Measurements from ENCODE around the gene NOBOX. TPM values are rescaled to one million over a fixed set of nuclear protein-coding genes. Genes with fewer than 3 reads are reported as not detected.

NOBOX gene
- total and polyA plus RNA-seq, 4 donors: not detected

DNA sequence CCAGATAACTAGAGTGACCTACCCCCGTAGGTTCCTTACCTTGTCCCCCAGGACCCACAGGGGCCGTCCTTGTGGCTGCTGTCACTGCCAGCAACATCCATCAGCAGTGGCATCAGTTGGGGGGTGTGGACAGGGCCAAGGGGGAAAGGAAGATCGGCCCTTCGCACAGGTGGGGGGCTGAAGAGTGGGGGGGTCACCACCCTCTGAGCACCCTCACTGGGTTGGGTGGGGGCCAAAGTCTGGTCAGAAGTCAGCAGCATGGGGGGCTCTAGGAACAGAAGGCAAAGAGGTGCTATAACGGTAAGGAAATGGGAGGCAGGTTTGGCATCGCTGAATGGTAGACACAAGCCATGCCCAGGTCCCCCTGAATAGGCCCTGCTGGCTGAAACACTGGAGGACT, 4.6 kb downstream of the NOBOX start:
- DNase-seq (ENCODE audit: low spot score): no peak
- Histone ChIP-seq H3K4me3 (ENCODE audit: low read depth in 1 of 3, low read length in 3 of 3) (no peak overlapping the region), H3K9ac (ENCODE audit: low read depth in 1 of 2, low read length in 2 of 2) (no peak overlapping the region), H3K27me3 (ENCODE audit: control insufficient read depth in 4 of 4, insufficient read depth in 4 of 4, low read length in 3 of 4) (no peaks in the 10 kb centered on the region), H3K4me1 (ENCODE audit: control insufficient read depth in 4 of 4, insufficient read depth in 4 of 4, low read length in 3 of 4) (no peaks in the 10 kb centered on the region), H3K27ac (ENCODE audit: low read depth in 1 of 2, low read length in 2 of 2) (no peak overlapping the region), H3K36me3 (ENCODE audit: control insufficient read depth in 4 of 4, insufficient read depth in 3 of 4, low read depth in 1 of 4, low read length in 3 of 4) (no peaks in the 10 kb centered on the region), H3K9me3 (ENCODE audit: control insufficient read depth in 4 of 4, low read length in 3 of 4) (no peaks in the 10 kb centered on the region)
- TF ChIP-seq TAF1 (conservative IDR thresholded peaks at IDR 0.05) (no peak), NR2F2 (IDR thresholded peaks at IDR 0.05) (no peak), RXRA (IDR thresholded peaks at IDR 0.05) (no peak), JUND (IDR thresholded peaks at IDR 0.05) (no peak), FOXA2 (IDR thresholded peaks at IDR 0.05) (no peak)
- TF ChIP-seq, protein P1, sequence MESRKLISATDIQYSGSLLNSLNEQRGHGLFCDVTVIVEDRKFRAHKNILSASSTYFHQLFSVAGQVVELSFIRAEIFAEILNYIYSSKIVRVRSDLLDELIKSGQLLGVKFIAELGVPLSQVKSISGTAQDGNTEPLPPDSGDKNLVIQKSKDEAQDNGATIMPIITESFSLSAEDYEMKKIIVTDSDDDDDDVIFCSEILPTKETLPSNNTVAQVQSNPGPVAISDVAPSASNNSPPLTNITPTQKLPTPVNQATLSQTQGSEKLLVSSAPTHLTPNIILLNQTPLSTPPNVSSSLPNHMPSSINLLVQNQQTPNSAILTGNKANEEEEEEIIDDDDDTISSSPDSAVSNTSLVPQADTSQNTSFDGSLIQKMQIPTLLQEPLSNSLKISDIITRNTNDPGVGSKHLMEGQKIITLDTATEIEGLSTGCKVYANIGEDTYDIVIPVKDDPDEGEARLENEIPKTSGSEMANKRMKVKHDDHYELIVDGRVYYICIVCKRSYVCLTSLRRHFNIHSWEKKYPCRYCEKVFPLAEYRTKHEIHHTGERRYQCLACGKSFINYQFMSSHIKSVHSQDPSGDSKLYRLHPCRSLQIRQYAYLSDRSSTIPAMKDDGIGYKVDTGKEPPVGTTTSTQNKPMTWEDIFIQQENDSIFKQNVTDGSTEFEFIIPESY (IDR thresholded peaks at IDR 0.05): no peak
- 84% methylated on average over 6 of the region's 6 CpGs for WGBS

DNA sequence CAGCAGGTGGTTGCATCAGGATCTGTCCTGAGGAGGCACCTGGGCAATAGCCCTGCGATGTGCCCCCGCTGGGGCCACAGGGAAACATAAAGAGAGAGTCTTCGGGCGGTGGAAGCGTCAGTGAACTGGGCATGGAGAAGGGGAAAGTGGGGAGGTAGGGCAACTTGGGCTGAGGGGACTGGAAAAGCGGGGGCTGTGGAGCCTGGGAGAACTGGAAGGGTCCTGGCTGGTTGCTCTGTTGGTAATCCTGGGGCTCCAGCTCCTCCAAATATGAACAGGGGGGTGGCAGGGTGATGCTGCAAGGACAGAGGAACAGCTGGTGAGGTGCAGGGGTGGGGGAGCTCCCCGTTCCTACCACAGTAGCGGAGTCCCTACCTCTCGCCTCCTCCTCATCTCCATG, 5.2 kb downstream of the NOBOX start:
- WGBS: 87% methylated on average over 9 of the region's 9 CpGs
- TF ChIP-seq, protein P2, sequence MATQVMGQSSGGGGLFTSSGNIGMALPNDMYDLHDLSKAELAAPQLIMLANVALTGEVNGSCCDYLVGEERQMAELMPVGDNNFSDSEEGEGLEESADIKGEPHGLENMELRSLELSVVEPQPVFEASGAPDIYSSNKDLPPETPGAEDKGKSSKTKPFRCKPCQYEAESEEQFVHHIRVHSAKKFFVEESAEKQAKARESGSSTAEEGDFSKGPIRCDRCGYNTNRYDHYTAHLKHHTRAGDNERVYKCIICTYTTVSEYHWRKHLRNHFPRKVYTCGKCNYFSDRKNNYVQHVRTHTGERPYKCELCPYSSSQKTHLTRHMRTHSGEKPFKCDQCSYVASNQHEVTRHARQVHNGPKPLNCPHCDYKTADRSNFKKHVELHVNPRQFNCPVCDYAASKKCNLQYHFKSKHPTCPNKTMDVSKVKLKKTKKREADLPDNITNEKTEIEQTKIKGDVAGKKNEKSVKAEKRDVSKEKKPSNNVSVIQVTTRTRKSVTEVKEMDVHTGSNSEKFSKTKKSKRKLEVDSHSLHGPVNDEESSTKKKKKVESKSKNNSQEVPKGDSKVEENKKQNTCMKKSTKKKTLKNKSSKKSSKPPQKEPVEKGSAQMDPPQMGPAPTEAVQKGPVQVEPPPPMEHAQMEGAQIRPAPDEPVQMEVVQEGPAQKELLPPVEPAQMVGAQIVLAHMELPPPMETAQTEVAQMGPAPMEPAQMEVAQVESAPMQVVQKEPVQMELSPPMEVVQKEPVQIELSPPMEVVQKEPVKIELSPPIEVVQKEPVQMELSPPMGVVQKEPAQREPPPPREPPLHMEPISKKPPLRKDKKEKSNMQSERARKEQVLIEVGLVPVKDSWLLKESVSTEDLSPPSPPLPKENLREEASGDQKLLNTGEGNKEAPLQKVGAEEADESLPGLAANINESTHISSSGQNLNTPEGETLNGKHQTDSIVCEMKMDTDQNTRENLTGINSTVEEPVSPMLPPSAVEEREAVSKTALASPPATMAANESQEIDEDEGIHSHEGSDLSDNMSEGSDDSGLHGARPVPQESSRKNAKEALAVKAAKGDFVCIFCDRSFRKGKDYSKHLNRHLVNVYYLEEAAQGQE (IDR thresholded peaks at IDR 0.05): no peak
- TF ChIP-seq, protein P3, sequence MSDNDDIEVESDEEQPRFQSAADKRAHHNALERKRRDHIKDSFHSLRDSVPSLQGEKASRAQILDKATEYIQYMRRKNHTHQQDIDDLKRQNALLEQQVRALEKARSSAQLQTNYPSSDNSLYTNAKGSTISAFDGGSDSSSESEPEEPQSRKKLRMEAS (IDR thresholded peaks at IDR 0.05): no peak
- TF ChIP-seq HNF4G (IDR thresholded peaks at IDR 0.05): no peak
- TF ChIP-seq SP1 (IDR thresholded peaks at IDR 0.05): no peak
- no peak for TF ChIP-seq JUND (IDR thresholded peaks at IDR 0.05)
- no peak for TF ChIP-seq EGR1 (IDR thresholded peaks at IDR 0.05; ENCODE audit: low read depth in 2 of 2)
- DNase-seq (ENCODE audit: low spot score): no peak
- no peak overlapping the region for H3K9ac ChIP-seq (ENCODE audit: low read depth in 1 of 2, low read length in 2 of 2)
- H3K27ac ChIP-seq (ENCODE audit: low read depth in 1 of 2, low read length in 2 of 2): no peak overlapping the region
- H3K36me3 ChIP-seq (ENCODE audit: control insufficient read depth in 4 of 4, insufficient read depth in 3 of 4, low read depth in 1 of 4, low read length in 3 of 4): no peaks in the 10 kb centered on the region
- no peaks in the 10 kb centered on the region for H3K4me1 ChIP-seq (ENCODE audit: control insufficient read depth in 4 of 4, insufficient read depth in 4 of 4, low read length in 3 of 4)
- no peaks in the 10 kb centered on the region for H3K27me3 ChIP-seq (ENCODE audit: control insufficient read depth in 4 of 4, insufficient read depth in 4 of 4, low read length in 3 of 4)
- no peak overlapping the region for H3K4me3 ChIP-seq (ENCODE audit: low read depth in 1 of 3, low read length in 3 of 3)
- no peaks in the 10 kb centered on the region for H3K9me3 ChIP-seq (ENCODE audit: control insufficient read depth in 4 of 4, low read length in 3 of 4)

DNA sequence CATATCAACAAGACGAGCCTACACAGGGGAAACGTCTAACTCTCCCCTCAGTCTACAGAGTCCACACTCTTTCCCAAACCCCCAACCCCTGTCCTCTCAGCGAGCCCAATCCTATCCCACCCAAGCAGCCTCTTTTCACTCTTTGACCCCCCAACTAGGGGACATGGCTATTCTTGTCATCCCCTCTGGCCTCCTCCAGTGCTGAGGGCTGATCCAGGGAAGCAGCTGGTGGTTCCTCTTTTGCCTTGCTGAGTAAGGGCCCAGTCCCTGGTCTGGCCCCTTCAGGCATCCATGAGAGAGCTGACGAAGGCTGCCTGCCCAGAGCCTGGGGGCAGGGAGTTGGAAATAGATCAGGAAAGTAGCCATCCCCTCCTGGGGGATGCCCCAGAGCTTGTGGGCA, 6.4 kb downstream of the NOBOX start:
- WGBS: 85% methylated on average over 4 of the region's 4 CpGs
- H3K36me3 ChIP-seq (ENCODE audit: control insufficient read depth in 4 of 4, insufficient read depth in 3 of 4, low read depth in 1 of 4, low read length in 3 of 4): no peaks in the 10 kb centered on the region
- no peaks in the 10 kb centered on the region for H3K9me3 ChIP-seq (ENCODE audit: control insufficient read depth in 4 of 4, low read length in 3 of 4)
- DNase-seq (ENCODE audit: low spot score): no peak
- H3K27ac ChIP-seq (ENCODE audit: low read depth in 1 of 2, low read length in 2 of 2): no peak overlapping the region
- TF ChIP-seq, protein P4, sequence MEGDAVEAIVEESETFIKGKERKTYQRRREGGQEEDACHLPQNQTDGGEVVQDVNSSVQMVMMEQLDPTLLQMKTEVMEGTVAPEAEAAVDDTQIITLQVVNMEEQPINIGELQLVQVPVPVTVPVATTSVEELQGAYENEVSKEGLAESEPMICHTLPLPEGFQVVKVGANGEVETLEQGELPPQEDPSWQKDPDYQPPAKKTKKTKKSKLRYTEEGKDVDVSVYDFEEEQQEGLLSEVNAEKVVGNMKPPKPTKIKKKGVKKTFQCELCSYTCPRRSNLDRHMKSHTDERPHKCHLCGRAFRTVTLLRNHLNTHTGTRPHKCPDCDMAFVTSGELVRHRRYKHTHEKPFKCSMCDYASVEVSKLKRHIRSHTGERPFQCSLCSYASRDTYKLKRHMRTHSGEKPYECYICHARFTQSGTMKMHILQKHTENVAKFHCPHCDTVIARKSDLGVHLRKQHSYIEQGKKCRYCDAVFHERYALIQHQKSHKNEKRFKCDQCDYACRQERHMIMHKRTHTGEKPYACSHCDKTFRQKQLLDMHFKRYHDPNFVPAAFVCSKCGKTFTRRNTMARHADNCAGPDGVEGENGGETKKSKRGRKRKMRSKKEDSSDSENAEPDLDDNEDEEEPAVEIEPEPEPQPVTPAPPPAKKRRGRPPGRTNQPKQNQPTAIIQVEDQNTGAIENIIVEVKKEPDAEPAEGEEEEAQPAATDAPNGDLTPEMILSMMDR (IDR thresholded peaks at IDR 0.05; ENCODE audit: low read depth, low read length, missing input control): no peak
- no peak for TF ChIP-seq RXRA (IDR thresholded peaks at IDR 0.05)
- TF ChIP-seq FOXA2 (IDR thresholded peaks at IDR 0.05): no peak
- TF ChIP-seq, protein P3 (IDR thresholded peaks at IDR 0.05): no peak
- no peak for TF ChIP-seq FOXA1 (IDR thresholded peaks at IDR 0.05)
- TF ChIP-seq SP1 (IDR thresholded peaks at IDR 0.05): no peak
- no peaks in the 10 kb centered on the region for H3K27me3 ChIP-seq (ENCODE audit: control insufficient read depth in 4 of 4, insufficient read depth in 4 of 4, low read length in 3 of 4)
- H3K4me1 ChIP-seq (ENCODE audit: control insufficient read depth in 4 of 4, insufficient read depth in 4 of 4, low read length in 3 of 4): peaks cover 0 to 1% (median 0%) of the 10 kb centered on the region in 4 donors
- no peak overlapping the region for H3K4me3 ChIP-seq (ENCODE audit: low read depth in 1 of 3, low read length in 3 of 3)
- H3K9ac ChIP-seq (ENCODE audit: low read depth in 1 of 2, low read length in 2 of 2): no peak overlapping the region
